Measurements from ENCODE around the gene POLD3. TPM values are rescaled to one million over a fixed set of nuclear protein-coding genes. Genes with fewer than 3 reads are reported as not detected.

Gene POLD3
- total RNA-seq, 1 experiment from 2014 or later, result 76.5 TPM

- no peak overlapping the region for H3K4me3 ChIP-seq (ENCODE audit: low read depth, low read length, poor library complexity, severe bottlenecking)
- no TSS peak for BruUV-seq (replicated peaks)
- ChIA-PET CTCF (no interaction called here), POLR2A (ENCODE audit: low non-redundant PET) (no interaction called here)
- intact Hi-C loops (cut with micrococcal nuclease; ENCODE audit: unreplicated experiment), result no loop called here
- no peak for DNase-seq (ENCODE audit: low spot score)
- H3K27ac ChIP-seq (ENCODE audit: low read depth, low read length, poor library complexity, severe bottlenecking), result no peak overlapping the region
- no peaks in the 10 kb centered on the region for H3K36me3 ChIP-seq (ENCODE audit: insufficient read depth, low read length, poor library complexity, severe bottlenecking)
- H3K9me3 ChIP-seq (ENCODE audit: low read depth, low read length, poor library complexity, severe bottlenecking), result no peaks in the 10 kb centered on the region
- no peak for TF ChIP-seq CTCF (conservative IDR thresholded peaks at IDR 0.05; ENCODE audit: low read depth, low read length)
- no peaks in the 10 kb centered on the region for H3K4me1 ChIP-seq (ENCODE audit: insufficient read depth, low read length, poor library complexity, severe bottlenecking)
- no peaks in the 10 kb centered on the region for H3K27me3 ChIP-seq (replicated peaks; ENCODE audit: insufficient read depth, low read depth, low read length, poor library complexity)
Observed at GRCh38 chr11:74559110-74559933, 33.1 kb upstream of the POLD3 start.

- H3K27me3 ChIP-seq (replicated peaks; ENCODE audit: insufficient read depth, low read depth, low read length, poor library complexity), result no peaks in the 10 kb centered on the region
- BruUV-seq (replicated peaks), result no TSS peak
- no peaks in the 10 kb centered on the region for H3K9me3 ChIP-seq (ENCODE audit: low read depth, low read length, poor library complexity, severe bottlenecking)
- no peak overlapping the region for H3K4me3 ChIP-seq (ENCODE audit: low read depth, low read length, poor library complexity, severe bottlenecking)
- DNase-seq (ENCODE audit: low spot score), result no peak
- intact Hi-C loops (cut with micrococcal nuclease; ENCODE audit: unreplicated experiment), result no loop called here
- ChIA-PET CTCF (interaction anchor here (0.7 kb wide), 1 partner anchor 59 kb away, joined by 6 read pairs; no protein-coding TSS in a partner anchor), POLR2A (ENCODE audit: low non-redundant PET) (no interaction called here)
- H3K27ac ChIP-seq (ENCODE audit: low read depth, low read length, poor library complexity, severe bottlenecking), result no peak overlapping the region
- no peak for TF ChIP-seq CTCF (conservative IDR thresholded peaks at IDR 0.05; ENCODE audit: low read depth, low read length)
- TF ChIP-seq EZH2 (IDR thresholded peaks at IDR 0.05; ENCODE audit: borderline replicate concordance, low read depth, low read length, poor library complexity, severe bottlenecking), result no peak
- no peaks in the 10 kb centered on the region for H3K4me1 ChIP-seq (ENCODE audit: insufficient read depth, low read length, poor library complexity, severe bottlenecking)
- H3K36me3 ChIP-seq (ENCODE audit: insufficient read depth, low read length, poor library complexity, severe bottlenecking), result no peaks in the 10 kb centered on the region
Observed at GRCh38 chr11:74559934-74560309, 32.5 kb upstream of the POLD3 start.

GRCh38 chr11:74566146-74566960 lies 26.0 kb upstream of the POLD3 start:
- POLR2A ChIA-PET (ENCODE audit: low non-redundant PET), result no interaction called here
- no peak overlapping the region for H3K4me3 ChIP-seq (ENCODE audit: low read depth, low read length, poor library complexity, severe bottlenecking)
- H3K4me1 ChIP-seq (ENCODE audit: insufficient read depth, low read length, poor library complexity, severe bottlenecking), result no peaks in the 10 kb centered on the region
- no peaks in the 10 kb centered on the region for H3K27me3 ChIP-seq (replicated peaks; ENCODE audit: insufficient read depth, low read depth, low read length, poor library complexity)
- no peak overlapping the region for H3K27ac ChIP-seq (ENCODE audit: low read depth, low read length, poor library complexity, severe bottlenecking)
- DNase-seq (ENCODE audit: low spot score), result no peak
- intact Hi-C loops (cut with micrococcal nuclease; ENCODE audit: unreplicated experiment), result no loop called here
- H3K36me3 ChIP-seq (ENCODE audit: insufficient read depth, low read length, poor library complexity, severe bottlenecking), result no peaks in the 10 kb centered on the region
- CTCF ChIA-PET, result interaction anchor here (1.2 kb wide), 1 partner anchor 114 kb away, joined by 3 read pairs; no protein-coding TSS in a partner anchor
- BruUV-seq (replicated peaks), result no TSS peak
- no peak for TF ChIP-seq EZH2 (IDR thresholded peaks at IDR 0.05; ENCODE audit: borderline replicate concordance, low read depth, low read length, poor library complexity, severe bottlenecking)
- TF ChIP-seq CTCF (conservative IDR thresholded peaks at IDR 0.05; ENCODE audit: low read depth, low read length), result no peak
- no peaks in the 10 kb centered on the region for H3K9me3 ChIP-seq (ENCODE audit: low read depth, low read length, poor library complexity, severe bottlenecking)
